GM19463 (cell line): ENCODE data around the gene ZNF487.
"Not testable (repeated sequence)": the region's sequence is repeated elsewhere in the genome, so short reads cannot be mapped to it uniquely, and the experiment has no call there.

ENCODE experiments used
- ATAC-seq: cut with Tn5 transposase; IDR thresholded peaks from one replicate; pipeline ENCODE4 v1.9.1; 2021; ENCODE audit warnings: mild to moderate bottlenecking, moderate library complexity; ENCODE audit not compliant: unreplicated experiment

Gene ZNF487

GRCh38 chr10:43430926-43431663, 5.8 kb upstream of the ZNF487 start:
- ATAC-seq = no peak

- no peak for ATAC-seq
Observed at GRCh38 chr10:43437141-43437870, 395 bp downstream of the ZNF487 start.

DNA sequence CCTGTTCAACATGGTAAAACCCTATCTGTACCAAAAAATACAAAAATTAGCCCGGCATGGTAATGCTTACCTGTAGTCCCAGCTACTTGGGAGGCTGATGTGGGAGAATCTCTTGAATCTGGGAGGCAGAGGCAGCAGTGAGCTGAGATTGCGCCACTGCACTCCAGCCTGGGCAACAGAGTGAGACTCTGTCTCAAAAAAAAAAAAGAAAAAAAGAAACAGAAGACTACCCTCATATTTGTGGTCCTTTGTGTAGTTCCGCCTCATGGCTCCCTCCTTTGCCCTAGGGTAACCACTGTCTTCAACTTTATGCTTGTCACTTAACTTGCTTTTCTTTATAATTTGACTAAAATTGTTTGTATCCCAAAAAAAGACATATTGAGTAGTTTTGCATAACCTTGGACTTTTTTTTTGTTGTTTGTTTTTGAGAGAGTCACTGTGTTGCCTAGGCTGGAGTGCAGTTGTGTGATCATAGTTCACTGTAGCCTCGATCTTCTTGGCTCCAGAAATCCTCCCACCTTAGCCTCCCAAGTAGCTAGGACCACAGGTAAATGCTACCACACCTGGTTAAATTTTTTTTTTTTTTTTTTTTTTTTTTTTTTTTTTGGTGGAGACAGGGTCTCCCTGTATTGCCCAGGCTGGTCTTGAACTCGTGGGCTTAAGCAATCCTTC, 3.7 kb downstream of the ZNF487 start:
- no peak for ATAC-seq

DNA sequence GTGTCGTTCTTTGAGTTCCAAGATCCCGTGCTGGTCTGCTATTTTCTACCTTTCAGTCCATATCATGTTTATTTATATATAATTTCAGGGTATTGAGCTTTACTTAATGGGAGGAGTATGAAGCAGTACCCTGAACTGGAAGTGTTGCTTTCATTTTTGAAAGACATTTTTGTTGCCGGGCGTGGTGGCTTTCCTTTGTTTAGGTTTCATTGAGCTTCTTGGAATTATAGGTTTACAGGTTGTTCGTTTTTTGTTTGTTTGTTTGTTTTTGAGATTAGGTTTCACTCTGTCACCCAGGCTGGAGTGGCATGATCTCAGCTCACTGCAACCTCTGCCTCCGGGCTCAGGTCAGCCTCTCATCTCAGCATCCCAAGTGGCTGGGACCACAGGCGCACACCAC, 7.4 kb downstream of the ZNF487 start:
- no peak for ATAC-seq

DNA sequence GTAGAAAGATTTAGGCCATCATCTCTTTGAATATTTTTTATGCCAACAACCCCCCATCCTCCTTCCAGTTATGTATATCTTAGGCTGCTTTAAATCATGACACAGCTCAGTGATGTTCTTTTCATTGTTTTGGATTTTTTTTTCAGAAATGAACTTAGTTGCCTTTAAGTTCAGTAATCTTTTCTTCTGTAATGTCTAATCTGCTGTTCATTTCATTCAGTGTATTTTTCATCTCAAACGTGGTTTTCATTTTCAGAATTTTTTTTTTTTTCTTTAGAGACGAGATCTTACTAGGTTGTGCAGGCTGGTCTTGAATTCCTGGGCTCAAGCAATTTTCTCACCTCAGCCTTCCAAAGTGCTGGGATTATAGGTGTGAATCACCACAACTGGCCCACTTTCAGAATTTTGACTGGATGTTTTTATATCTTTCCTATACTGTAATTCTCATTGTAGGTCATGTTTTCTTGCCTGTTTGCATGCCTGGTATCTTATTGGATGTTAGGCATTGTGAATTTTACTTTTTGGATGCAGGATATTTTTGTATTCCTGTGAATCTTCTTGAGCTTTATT, 8.1 kb downstream of the ZNF487 start:
- ATAC-seq = no peak

GRCh38 chr10:43446219-43447017, 9.5 kb downstream of the ZNF487 start:
- ATAC-seq = not testable (repeated sequence)

DNA sequence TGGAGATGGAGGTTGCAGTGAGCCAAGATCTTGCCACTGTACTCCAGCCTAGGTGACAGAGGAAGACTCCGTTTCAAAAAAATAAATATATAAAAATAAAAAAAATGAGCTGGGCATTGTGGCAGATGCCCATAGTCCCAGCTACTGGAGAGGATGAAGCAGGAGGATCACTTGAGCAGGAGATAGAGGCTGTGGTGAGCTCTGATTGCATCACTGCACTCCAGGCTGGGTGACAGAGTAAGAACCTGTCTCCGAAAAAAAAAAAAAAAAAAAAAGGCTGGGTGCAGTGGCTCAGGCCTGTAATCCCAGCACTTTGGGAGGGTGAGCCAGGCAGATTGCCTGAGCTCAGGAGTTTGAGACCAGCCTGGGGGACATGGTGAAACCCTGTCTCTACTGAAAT, 11.8 kb downstream of the ZNF487 start:
- ATAC-seq = no peak

- no peak for ATAC-seq
Observed at GRCh38 chr10:43452356-43452914, 15.5 kb downstream of the ZNF487 start.

DNA sequence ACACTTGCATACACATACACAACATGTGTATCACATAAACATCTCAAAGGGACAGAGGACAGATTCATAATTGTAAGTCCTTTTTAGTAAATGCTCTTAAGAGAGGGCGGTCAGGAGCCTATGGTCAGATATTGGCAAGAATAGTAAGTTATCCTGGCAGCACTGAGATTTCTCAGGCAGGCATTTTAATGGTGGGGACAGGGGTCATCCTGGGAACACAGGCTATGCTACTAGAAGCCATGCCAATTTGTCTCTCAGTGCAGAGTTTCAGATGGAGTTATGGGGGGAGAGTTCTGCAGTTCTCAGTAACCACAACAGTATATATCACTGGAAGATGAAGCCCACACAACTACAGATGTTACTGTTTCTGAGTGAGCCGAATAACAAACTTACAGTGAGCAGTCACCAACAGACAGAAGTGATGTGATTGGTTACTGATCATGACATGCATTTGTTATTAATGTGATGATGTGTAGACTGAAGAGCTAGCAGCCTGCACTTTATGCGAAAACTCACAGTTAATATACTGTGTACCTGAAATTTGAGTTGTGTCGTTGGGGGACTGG, 16.4 kb downstream of the ZNF487 start:
- peak; percentile 17 for ATAC-seq

DNA sequence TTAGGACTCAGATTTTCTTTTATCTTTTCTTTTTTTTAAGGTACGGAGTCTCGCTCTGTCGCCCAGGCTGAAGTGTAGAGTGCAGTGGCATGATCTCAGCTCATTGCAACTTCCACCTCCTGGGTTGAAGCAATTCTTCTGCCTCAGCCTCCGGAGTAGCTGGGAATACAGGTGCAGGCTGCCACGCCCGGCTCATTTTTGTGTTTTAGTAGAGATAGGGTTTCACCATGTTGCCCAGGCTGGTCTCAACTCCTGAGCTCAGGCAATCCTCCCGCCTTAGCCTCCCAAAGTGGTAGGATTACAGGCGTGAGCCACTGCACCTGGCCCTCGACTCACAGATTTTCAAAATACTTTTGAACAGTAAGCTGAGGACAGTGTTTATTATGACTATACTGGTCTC, 17.1 kb downstream of the ZNF487 start:
- not testable (repeated sequence) for ATAC-seq

GRCh38 chr10:43456561-43456960, 19.6 kb downstream of the ZNF487 start:
- not testable (repeated sequence) for ATAC-seq

DNA sequence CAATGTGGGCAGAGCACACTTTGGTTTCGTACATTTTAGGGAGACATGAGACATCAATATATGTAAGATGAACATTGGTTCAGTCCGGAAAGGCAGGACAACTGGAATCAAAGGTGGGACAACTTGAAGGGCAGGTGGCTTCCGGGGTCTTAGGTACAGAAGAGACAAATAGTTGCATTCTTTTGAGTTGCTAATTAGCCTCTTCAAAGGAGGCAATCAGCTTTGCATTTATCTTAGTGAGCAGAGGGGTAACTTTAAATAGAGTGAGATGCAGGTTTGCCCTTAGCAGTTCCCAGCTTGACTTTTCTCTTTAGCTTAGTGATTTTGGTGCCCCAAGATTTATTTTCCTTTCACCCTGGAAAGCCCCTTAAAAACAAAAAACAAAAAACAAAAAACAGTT, 21.3 kb downstream of the ZNF487 start:
- ATAC-seq = no peak

- ATAC-seq = peak; percentile 81
Observed at GRCh38 chr10:43461950-43462349, 25.0 kb downstream of the ZNF487 start.

- not testable (repeated sequence) for ATAC-seq
Observed at GRCh38 chr10:43465086-43465735, 28.3 kb downstream of the ZNF487 start.

DNA sequence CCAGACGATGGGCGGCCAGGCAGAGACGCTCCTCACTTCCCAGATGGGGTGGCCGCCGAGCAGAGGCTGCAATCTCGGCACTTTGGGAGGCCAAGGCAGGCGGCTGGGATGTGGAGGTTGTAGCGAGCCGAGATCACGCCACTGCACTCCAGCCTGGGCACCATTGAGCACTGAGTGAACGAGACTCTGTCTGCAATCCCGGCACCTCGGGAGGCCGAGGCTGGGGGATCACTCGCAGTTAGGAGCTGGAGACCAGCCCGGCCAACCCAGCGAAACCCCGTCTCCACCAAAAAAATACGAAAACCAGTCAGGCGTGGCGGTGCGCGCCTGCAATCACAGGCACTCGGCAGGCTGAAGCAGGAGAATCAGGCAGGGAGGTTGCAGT, 28.8 kb downstream of the ZNF487 start:
- not testable (repeated sequence) for ATAC-seq

DNA sequence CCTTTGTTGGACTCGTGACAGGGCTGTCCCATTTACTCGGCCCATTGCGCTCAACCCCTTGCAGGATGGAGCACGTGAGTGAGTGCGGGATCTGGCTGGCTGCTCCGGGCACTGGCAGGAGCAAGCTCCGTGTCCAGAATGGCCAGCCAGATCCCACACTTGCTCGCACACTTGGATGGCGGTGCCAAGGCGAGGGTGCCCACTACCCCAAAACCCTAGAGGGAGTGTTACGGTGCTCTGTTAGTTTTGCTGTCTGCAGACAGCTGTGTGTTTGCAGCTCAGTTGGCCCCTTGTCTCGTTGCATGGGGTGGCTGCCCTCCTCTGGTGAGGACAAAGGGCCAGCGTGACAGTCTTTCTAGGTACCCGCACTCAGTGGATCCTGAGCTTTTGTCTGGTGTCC, 34.2 kb downstream of the ZNF487 start:
- ATAC-seq = no peak

GRCh38 chr10:43471935-43472720, 35.2 kb downstream of the ZNF487 start:
- ATAC-seq = no peak

- no peak for ATAC-seq
Observed at GRCh38 chr10:43479275-43479674, 42.4 kb downstream of the ZNF487 start.
